ENCODE results near the gene ZNF418. TPM values are rescaled to one million over a fixed set of nuclear protein-coding genes. Genes with fewer than 3 reads are reported as not detected.
"Not testable (repeated sequence)": the region's sequence is repeated elsewhere in the genome, so short reads cannot be mapped to it uniquely, and the experiment has no call there.

The ZNF418 gene
- total RNA-seq, 3 donors from 2014 or later = 0.82 to 15.5 (median 4.1) TPM

- DNase-seq = peak in 1 of 3 donors; percentile 19
- TF ChIP-seq CTCF (IDR thresholded peaks at IDR 0.05) = no peak
- H3K36me3 ChIP-seq (ENCODE audit: low read depth) = no peaks in the 10 kb centered on the region
- peaks cover 28% of the 10 kb centered on the region for H3K9me3 ChIP-seq
- peaks cover 16% of the 10 kb centered on the region for H3K4me1 ChIP-seq (ENCODE audit: low read depth)
- H3K4me3 ChIP-seq = peak overlapping the region; percentile 44
- intact Hi-C loops (cut with DNase I, micrococcal nuclease) = no loop called here
- peak; percentile 60 for ATAC-seq
Measured at GRCh38 chr19:57888107-57888559, 47.1 kb downstream of the ZNF418 start.

GRCh38 chr19:57887195-57887941 is 47.8 kb downstream of the ZNF418 start:
- intact Hi-C loops (cut with DNase I, micrococcal nuclease) = no loop called here
- ATAC-seq (peak; percentile 12), DNase-seq (peak in 1 of 3 donors; percentile 62)
- Histone ChIP-seq H3K4me3 (no peak overlapping the region), H3K9me3 (peaks cover 31% of the 10 kb centered on the region), H3K36me3 (ENCODE audit: low read depth) (no peaks in the 10 kb centered on the region), H3K4me1 (ENCODE audit: low read depth) (peaks cover 16% of the 10 kb centered on the region)
- TF ChIP-seq CTCF (IDR thresholded peaks at IDR 0.05) = no peak

GRCh38 chr19:57886046-57886445 is 49.2 kb downstream of the ZNF418 start:
- intact Hi-C loops (cut with DNase I, micrococcal nuclease) = no loop called here
- ATAC-seq = no peak
- peaks cover 31% of the 10 kb centered on the region for H3K9me3 ChIP-seq
- no peak for TF ChIP-seq CTCF (IDR thresholded peaks at IDR 0.05)
- H3K4me1 ChIP-seq (ENCODE audit: low read depth) = peaks cover 16% of the 10 kb centered on the region
- no peaks in the 10 kb centered on the region for H3K36me3 ChIP-seq (ENCODE audit: low read depth)
- no peak overlapping the region for H3K4me3 ChIP-seq
- no peak for DNase-seq

GRCh38 chr19:57873883-57874799 is 61.1 kb downstream of the ZNF418 start:
- ATAC-seq; H3K4me3 ChIP-seq; H3K4me1 ChIP-seq (ENCODE audit: low read depth); DNase-seq; H3K36me3 ChIP-seq (ENCODE audit: low read depth); intact Hi-C loops (cut with DNase I, micrococcal nuclease): not testable (repeated sequence)
- peaks cover 89% of the 10 kb centered on the region for H3K9me3 ChIP-seq

GRCh38 chr19:57872450-57872849 is 62.8 kb downstream of the ZNF418 start:
- TF ChIP-seq CTCF (IDR thresholded peaks at IDR 0.05) = no peak
- Histone ChIP-seq H3K9me3 (peaks cover 92% of the 10 kb centered on the region), H3K4me1 (ENCODE audit: low read depth) (no peaks in the 10 kb centered on the region), H3K36me3 (ENCODE audit: low read depth) (no peaks in the 10 kb centered on the region), H3K4me3 (no peak overlapping the region)
- intact Hi-C loops (cut with DNase I, micrococcal nuclease) = no loop called here
- ATAC-seq (no peak), DNase-seq (no peak)

Other genes with a start within 250 kb of the ZNF418 start
- 10 to 100 TPM in 1 of 3 donors, 1 to 10 TPM in 1, under 1 TPM in 1; 0.72 to 13.7 (median 1.5) TPM for gene ZNF154, start 226.2 kb downstream of the ZNF418 start, total RNA-seq
- 1 to 10 TPM; 2.6 to 9.2 (median 2.9) TPM for gene ZNF671, start 207.8 kb downstream of the ZNF418 start, total RNA-seq
- gene ZNF776, start 188.6 kb downstream of the ZNF418 start, total RNA-seq = 10 to 100 TPM; 10.4 to 16.5 (median 14.5) TPM
- 10 to 100 TPM; 16.4 to 25.2 (median 20.4) TPM for gene ZNF586, start 165.7 kb downstream of the ZNF418 start, total RNA-seq
- 10 to 100 TPM; 18.7 to 33.1 (median 27.9) TPM for gene ZNF552, start 120.5 kb downstream of the ZNF418 start, total RNA-seq
- gene ZNF587B, start 105.1 kb downstream of the ZNF418 start, total RNA-seq = 10 to 100 TPM; 13.9 to 21.1 (median 18.3) TPM
- 10 to 100 TPM; 51.9 to 80.7 (median 61.0) TPM for gene ZNF587, start 85.5 kb downstream of the ZNF418 start, total RNA-seq
- 10 to 100 TPM in 2 of 3 donors, 1 to 10 TPM in 1; 9.1 to 24.5 (median 18.4) TPM for gene ZNF814, start 46.4 kb downstream of the ZNF418 start, total RNA-seq
- 10 to 100 TPM; 12.3 to 19.9 (median 15.7) TPM for gene ZNF417, start 18.8 kb downstream of the ZNF418 start, total RNA-seq
- gene ZNF256, start 12.3 kb upstream of the ZNF418 start, total RNA-seq = 1 to 10 TPM; 3.0 to 7.1 (median 3.7) TPM
- 1 to 10 TPM in 1 of 3 donors, under 1 TPM in 2; 0.98 to 2.0 (median 0.99) TPM for gene C19orf18, start 39.1 kb upstream of the ZNF418 start, total RNA-seq
- gene ZNF606, start 67.4 kb upstream of the ZNF418 start, total RNA-seq = 10 to 100 TPM; 11.6 to 17.1 (median 13.8) TPM
- gene ZSCAN1, start 98.6 kb upstream of the ZNF418 start, total RNA-seq = not detected
- 1 to 10 TPM; 1.3 to 5.8 (median 2.2) TPM for gene ZNF135, start 123.9 kb upstream of the ZNF418 start, total RNA-seq
- 10 to 100 TPM; 17.9 to 69.5 (median 23.0) TPM for gene ZSCAN18, start 162.8 kb upstream of the ZNF418 start, total RNA-seq
- gene ZNF329, start 215.4 kb upstream of the ZNF418 start, total RNA-seq = 10 to 100 TPM in 1 of 3 donors, 1 to 10 TPM in 2; 3.5 to 10.3 (median 4.9) TPM
- gene ZNF274, start 247.7 kb upstream of the ZNF418 start, total RNA-seq = 10 to 100 TPM; 13.3 to 26.6 (median 20.5) TPM

All from mucosa of descending colon (tissue), 3 donors.